Caco-2 (cell line): ENCODE results near the gene CPEB3. TPM values are rescaled to one million over a fixed set of nuclear protein-coding genes. Genes with fewer than 3 reads are reported as not detected.

ENCODE experiments used
- BruUV-seq: library from RNA; stranded (reverse); fragments of 400-500 nt; replicated peaks from 2 replicates; lab custom pipeline; 2021; lab: Mats Ljungman, UMichigan
- CTCF ChIA-PET: fragments of 300-600 bp; sonication (Branson Sonifier 250); formaldehyde crosslinking; loops from one replicate; lab custom pipeline; 2022; ENCODE audit warnings: antibody characterized with exemption; lab: Charles Lee
- POLR2A ChIA-PET: fragments of 300-600 bp; sonication (Branson Sonifier 250); formaldehyde crosslinking; loops from one replicate; lab custom pipeline; 2022; ENCODE audit warnings: antibody characterized with exemption; lab: Charles Lee
- DNase-seq, 2 experiments: peaks; one replicate each; pipeline versions ENCODE4 v3.0.0 to v3.0.0-alpha.2; 2020 to 2022
- H3K27me3 ChIP-seq: replicated peaks from 2 replicates; pipeline ENCODE4 v1.6.0; 2011; ENCODE audit warnings: low read length; ENCODE audit not compliant: control insufficient read depth, insufficient read depth
- H3K36me3 ChIP-seq: 2 replicates; pipeline ENCODE4 v1.5.1; 2011; ENCODE audit warnings: low read length; ENCODE audit not compliant: control insufficient read depth, insufficient read depth
- H3K4me1 ChIP-seq: fragments of 250-450 bp; sonication (Bioruptor Pico); 2 replicates; pipeline ENCODE4 v1.5.1; 2020; ENCODE audit warnings: mild to moderate bottlenecking
- H3K4me3 ChIP-seq: 2 replicates; pipeline ENCODE4 v1.5.1; 2011; ENCODE audit warnings: low read depth, mild to moderate bottlenecking, control low read depth, low read length
- H3K9me3 ChIP-seq: fragments of 250-450 bp; sonication (Bioruptor Pico); 2 replicates; pipeline ENCODE4 v1.5.1; 2020; ENCODE audit warnings: mild to moderate bottlenecking, moderate library complexity
- H3K27ac Mint-ChIP-seq: one replicate; pipeline ENCODE4 v1.8.0; 2022; ENCODE audit warnings: mixed read lengths; ENCODE audit not compliant: unreplicated experiment
- H3K27me3 Mint-ChIP-seq: one replicate; pipeline ENCODE4 v1.8.0; 2022; ENCODE audit warnings: mixed read lengths; ENCODE audit not compliant: insufficient read depth, unreplicated experiment
- H3K36me3 Mint-ChIP-seq: one replicate; pipeline ENCODE4 v1.8.0; 2022; ENCODE audit warnings: mild to moderate bottlenecking, mixed read lengths; ENCODE audit not compliant: insufficient read depth, unreplicated experiment
- H3K4me1 Mint-ChIP-seq: one replicate; pipeline ENCODE4 v1.8.0; 2022; ENCODE audit warnings: low read depth, mixed read lengths; ENCODE audit not compliant: unreplicated experiment
- H3K4me3 Mint-ChIP-seq: one replicate; pipeline ENCODE4 v1.8.0; 2022; ENCODE audit warnings: mild to moderate bottlenecking, moderate library complexity, mixed read lengths; ENCODE audit not compliant: unreplicated experiment
- H3K9me3 Mint-ChIP-seq: one replicate; pipeline ENCODE4 v1.8.0; 2022; ENCODE audit warnings: mixed read lengths; ENCODE audit not compliant: unreplicated experiment
- intact Hi-C: fragments of 100-400 bp; cut with micrococcal nuclease; formaldehyde crosslinking; loops from one replicate; pipeline ENCODE4 v1.10.0; 2022; ENCODE audit not compliant: unreplicated experiment
- total RNA-seq: library from RNA; stranded (reverse); gene quantifications from 2 replicates; pipeline ENCODE4 v1.2.3, GENCODE V29; 2022
- TF ChIP-seq, protein P1 (sequence below), 2 experiments: fragments of 200-600 bp in 1 of 2; IDR thresholded peaks; 1 replicate in 1 of 2; 2 replicates in 1 of 2; pipeline versions ENCODE4 v1.5.1 to v1.8.0; 2011 to 2022; ENCODE audit warnings: antibody characterized with exemption in 1 of 2, control low read depth in 1 of 2, inconsistent platforms in 1 of 2, low read depth in 1 of 2, low read length in 1 of 2, mild to moderate bottlenecking in 1 of 2, moderate library complexity in 1 of 2; ENCODE audit not compliant: insufficient read depth in 1 of 2, severe bottlenecking in 1 of 2, unreplicated experiment in 1 of 2

The CPEB3 gene
- total RNA-seq, 1 experiment from 2014 or later = 2.3 TPM

DNA sequence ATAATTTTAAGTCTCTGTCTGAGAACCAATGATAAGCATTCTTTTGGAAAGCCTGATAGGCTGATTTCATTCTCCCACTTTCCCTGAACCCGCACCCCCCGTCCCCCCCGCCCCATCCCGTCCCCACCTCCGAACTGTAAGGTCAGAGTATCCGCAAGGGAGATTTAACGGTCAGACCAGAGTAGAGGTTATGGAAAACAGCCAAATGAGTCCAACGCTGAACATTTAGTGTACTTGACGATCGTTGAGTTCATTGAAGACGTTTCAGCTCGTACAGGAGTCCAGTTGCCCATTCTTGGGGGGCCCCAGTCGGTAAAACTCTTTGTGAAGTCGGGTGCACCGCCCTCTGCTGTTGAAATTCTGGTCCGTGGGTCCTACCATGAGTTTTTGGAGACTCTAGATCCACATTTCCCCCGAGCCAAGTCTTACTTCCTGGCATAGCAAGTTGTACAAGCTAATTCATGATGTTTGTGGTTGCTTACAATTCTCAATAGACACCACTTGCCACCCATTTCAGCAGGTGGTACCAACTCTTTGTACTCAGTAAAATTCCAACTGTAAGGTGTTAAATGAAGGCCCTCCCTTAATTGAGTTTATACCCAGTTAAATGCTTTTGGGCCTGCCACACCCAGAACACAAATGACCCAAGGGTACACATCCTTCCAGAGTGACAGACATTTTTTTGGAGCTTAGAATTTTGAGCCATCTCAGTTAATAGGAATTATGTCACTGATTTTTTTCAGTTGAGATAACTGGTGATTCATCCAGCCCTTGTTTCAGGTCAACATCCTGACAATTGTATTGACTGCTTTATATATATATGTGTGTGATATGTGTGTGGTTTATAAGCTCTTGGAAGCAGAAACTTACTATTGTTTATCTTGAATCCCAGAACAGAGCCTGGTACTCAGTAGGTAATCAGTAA is 1.3 kb upstream of the CPEB3 start:
- peak overlapping the region; percentile 100 for H3K4me3 ChIP-seq
- ChIA-PET CTCF (interaction anchor here (1.2 kb wide), 1 partner anchor 204 kb away, joined by 4 read pairs; no protein-coding TSS in a partner anchor), POLR2A (interaction anchor here (0.8 kb wide), 1 partner anchor 204 kb away, joined by 8 read pairs; no protein-coding TSS in a partner anchor)
- peaks cover 1% of the 10 kb centered on the region; the same call in 1 of the 2 replicates for H3K36me3 ChIP-seq
- Mint-ChIP-seq H3K4me1 (no peaks in the 10 kb centered on the region), H3K36me3 (peaks cover 29% of the 10 kb centered on the region), H3K27me3 (no peaks in the 10 kb centered on the region), H3K9me3 (no peaks in the 10 kb centered on the region), H3K4me3 (peak overlapping the region; percentile 97), H3K27ac (peak overlapping the region; percentile 92)
- TF ChIP-seq, protein P1, sequence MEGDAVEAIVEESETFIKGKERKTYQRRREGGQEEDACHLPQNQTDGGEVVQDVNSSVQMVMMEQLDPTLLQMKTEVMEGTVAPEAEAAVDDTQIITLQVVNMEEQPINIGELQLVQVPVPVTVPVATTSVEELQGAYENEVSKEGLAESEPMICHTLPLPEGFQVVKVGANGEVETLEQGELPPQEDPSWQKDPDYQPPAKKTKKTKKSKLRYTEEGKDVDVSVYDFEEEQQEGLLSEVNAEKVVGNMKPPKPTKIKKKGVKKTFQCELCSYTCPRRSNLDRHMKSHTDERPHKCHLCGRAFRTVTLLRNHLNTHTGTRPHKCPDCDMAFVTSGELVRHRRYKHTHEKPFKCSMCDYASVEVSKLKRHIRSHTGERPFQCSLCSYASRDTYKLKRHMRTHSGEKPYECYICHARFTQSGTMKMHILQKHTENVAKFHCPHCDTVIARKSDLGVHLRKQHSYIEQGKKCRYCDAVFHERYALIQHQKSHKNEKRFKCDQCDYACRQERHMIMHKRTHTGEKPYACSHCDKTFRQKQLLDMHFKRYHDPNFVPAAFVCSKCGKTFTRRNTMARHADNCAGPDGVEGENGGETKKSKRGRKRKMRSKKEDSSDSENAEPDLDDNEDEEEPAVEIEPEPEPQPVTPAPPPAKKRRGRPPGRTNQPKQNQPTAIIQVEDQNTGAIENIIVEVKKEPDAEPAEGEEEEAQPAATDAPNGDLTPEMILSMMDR (IDR thresholded peaks at IDR 0.05; ENCODE audit: insufficient read depth in 1 of 2, low read depth in 1 of 2, low read length in 1 of 2, severe bottlenecking in 1 of 2, unreplicated experiment in 1 of 2) = peak; percentile 47 to 60
- H3K9me3 ChIP-seq = no peaks in the 10 kb centered on the region
- intact Hi-C loops = loop anchor here (1.0 kb wide), 3 partner anchors 52 to 205 kb away; no protein-coding TSS in a partner anchor
- BruUV-seq = no TSS peak
- H3K27me3 ChIP-seq = no peaks in the 10 kb centered on the region
- DNase-seq = peak; percentile 52
- H3K4me1 ChIP-seq = peaks cover 7% of the 10 kb centered on the region; the same call in 1 of the 2 replicates

DNA sequence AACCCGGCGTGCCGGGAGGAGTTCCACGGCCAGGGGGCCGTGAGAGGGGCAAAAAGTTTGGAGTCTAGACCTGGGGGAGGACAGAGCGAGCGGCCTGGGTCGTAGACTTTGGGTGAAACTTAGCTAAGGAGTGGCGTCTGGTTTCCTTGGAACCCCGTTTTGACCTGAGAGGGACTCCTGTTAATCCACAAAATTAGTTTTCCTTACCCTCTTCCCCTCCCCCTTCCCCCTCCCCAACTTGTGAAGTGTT is 663 bp upstream of the CPEB3 start:
- H3K4me1 Mint-ChIP-seq = no peaks in the 10 kb centered on the region
- H3K9me3 Mint-ChIP-seq = no peaks in the 10 kb centered on the region
- peak overlapping the region; percentile 97 for H3K4me3 Mint-ChIP-seq
- peaks cover 1% of the 10 kb centered on the region; the same call in 1 of the 2 replicates for H3K36me3 ChIP-seq
- ChIA-PET CTCF (interaction anchor here (0.5 to 2.4 kb wide), 13 partner anchors 13 to 283 kb away, joined by 3 to 25 read pairs (median 4); partner anchors contain the start of gene IDE), POLR2A (interaction anchor here (0.8 to 1.0 kb wide), 3 partner anchors 168 to 204 kb away, joined by 3 to 8 read pairs (median 3); no protein-coding TSS in a partner anchor)
- peak overlapping the region; percentile 100 for H3K4me3 ChIP-seq
- peak overlapping the region; percentile 92 for H3K27ac Mint-ChIP-seq
- no TSS peak for BruUV-seq
- DNase-seq = no peak
- TF ChIP-seq, protein P1 (IDR thresholded peaks at IDR 0.05; ENCODE audit: insufficient read depth in 1 of 2, low read depth in 1 of 2, low read length in 1 of 2, severe bottlenecking in 1 of 2, unreplicated experiment in 1 of 2) = no peak
- intact Hi-C loops = loop anchor here (1.0 kb wide), 3 partner anchors 51 to 204 kb away; no protein-coding TSS in a partner anchor
- no peaks in the 10 kb centered on the region for H3K27me3 Mint-ChIP-seq
- peaks cover 7% of the 10 kb centered on the region; the same call in 1 of the 2 replicates for H3K4me1 ChIP-seq
- H3K27me3 ChIP-seq = no peaks in the 10 kb centered on the region
- peaks cover 29% of the 10 kb centered on the region for H3K36me3 Mint-ChIP-seq
- no peaks in the 10 kb centered on the region for H3K9me3 ChIP-seq
